Measurements from ENCODE around the gene INSL3. TPM values are rescaled to one million over a fixed set of nuclear protein-coding genes. Genes with fewer than 3 reads are reported as not detected.

INSL3 gene
- total and polyA plus RNA-seq, 2 of the 13 experiments (the other 11 are each of a cell fraction or from before 2014, with no cell fraction given): 0.30 TPM; not detected in 1

DNA sequence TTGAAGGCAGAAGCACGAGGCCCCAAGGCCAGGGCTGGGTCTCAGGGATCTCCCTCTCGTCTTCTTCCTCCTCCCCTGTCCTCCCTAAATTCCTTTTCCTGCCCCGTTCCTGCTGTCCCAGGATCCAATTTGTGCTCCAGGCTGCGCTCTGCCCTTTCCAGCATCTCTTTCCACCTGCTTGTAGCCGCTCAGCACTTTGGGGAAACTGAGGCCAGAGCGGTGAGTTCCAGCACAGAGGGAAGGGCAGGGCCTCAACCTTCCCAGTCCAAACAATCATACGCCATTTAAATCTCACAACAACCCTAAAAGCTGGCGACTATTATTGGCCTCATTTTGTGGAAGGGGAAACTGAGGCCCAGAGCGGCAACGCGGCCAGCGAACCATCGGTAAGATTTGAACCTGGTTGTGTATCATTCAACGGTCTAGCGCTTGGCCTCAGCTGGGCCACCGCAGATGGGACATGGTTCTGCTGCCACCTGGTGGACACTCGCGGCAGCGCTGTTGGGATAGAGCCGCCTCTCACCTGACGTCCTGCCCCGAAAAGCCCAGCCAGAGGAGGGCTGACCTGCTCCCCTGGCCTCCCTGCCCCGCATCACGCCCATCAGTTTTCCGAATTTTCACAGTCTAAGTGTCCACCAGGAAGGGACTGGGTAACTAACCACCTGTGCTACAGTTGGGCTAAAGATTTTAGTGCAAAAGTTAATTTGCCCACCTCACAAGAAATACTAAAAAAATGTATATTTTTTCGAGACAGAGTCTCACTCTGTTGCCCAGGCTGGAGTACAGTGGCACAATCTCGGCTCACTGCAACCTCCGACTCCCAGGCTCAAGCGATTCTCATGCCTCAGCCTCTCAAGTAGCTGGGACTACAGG is 34.2 kb upstream of the INSL3 start (continued):
- TF ChIP-seq, protein P1, sequence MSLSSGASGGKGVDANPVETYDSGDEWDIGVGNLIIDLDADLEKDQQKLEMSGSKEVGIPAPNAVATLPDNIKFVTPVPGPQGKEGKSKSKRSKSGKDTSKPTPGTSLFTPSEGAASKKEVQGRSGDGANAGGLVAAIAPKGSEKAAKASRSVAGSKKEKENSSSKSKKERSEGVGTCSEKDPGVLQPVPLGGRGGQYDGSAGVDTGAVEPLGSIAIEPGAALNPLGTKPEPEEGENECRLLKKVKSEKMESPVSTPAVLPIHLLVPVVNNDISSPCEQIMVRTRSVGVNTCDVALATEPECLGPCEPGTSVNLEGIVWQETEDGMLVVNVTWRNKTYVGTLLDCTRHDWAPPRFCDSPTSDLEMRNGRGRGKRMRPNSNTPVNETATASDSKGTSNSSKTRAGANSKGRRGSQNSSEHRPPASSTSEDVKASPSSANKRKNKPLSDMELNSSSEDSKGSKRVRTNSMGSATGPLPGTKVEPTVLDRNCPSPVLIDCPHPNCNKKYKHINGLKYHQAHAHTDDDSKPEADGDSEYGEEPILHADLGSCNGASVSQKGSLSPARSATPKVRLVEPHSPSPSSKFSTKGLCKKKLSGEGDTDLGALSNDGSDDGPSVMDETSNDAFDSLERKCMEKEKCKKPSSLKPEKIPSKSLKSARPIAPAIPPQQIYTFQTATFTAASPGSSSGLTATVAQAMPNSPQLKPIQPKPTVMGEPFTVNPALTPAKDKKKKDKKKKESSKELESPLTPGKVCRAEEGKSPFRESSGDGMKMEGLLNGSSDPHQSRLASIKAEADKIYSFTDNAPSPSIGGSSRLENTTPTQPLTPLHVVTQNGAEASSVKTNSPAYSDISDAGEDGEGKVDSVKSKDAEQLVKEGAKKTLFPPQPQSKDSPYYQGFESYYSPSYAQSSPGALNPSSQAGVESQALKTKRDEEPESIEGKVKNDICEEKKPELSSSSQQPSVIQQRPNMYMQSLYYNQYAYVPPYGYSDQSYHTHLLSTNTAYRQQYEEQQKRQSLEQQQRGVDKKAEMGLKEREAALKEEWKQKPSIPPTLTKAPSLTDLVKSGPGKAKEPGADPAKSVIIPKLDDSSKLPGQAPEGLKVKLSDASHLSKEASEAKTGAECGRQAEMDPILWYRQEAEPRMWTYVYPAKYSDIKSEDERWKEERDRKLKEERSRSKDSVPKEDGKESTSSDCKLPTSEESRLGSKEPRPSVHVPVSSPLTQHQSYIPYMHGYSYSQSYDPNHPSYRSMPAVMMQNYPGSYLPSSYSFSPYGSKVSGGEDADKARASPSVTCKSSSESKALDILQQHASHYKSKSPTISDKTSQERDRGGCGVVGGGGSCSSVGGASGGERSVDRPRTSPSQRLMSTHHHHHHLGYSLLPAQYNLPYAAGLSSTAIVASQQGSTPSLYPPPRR (CRISPR knock-in tag; IDR thresholded peaks at IDR 0.05; ENCODE audit: borderline replicate concordance): no peak
- 0 out of 2 replicates have a peak, but pooled peaks have one; percentile 23 for TF ChIP-seq ELF3 (CRISPR knock-in tag; IDR thresholded peaks at IDR 0.05)
- TF ChIP-seq, protein P2, sequence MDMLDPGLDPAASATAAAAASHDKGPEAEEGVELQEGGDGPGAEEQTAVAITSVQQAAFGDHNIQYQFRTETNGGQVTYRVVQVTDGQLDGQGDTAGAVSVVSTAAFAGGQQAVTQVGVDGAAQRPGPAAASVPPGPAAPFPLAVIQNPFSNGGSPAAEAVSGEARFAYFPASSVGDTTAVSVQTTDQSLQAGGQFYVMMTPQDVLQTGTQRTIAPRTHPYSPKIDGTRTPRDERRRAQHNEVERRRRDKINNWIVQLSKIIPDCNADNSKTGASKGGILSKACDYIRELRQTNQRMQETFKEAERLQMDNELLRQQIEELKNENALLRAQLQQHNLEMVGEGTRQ (IDR thresholded peaks at IDR 0.05; ENCODE audit: low read depth, low read length): no peak
- TF ChIP-seq, protein P2 (CRISPR knock-in tag; IDR thresholded peaks at IDR 0.05; ENCODE audit: borderline replicate concordance): no peak
- 0 out of 2 replicates have a peak, but pooled peaks have one; percentile 27 for TF ChIP-seq ZFP90 (CRISPR knock-in tag; IDR thresholded peaks at IDR 0.05; ENCODE audit: borderline replicate concordance)
- TF ChIP-seq NFRKB (IDR thresholded peaks at IDR 0.05): no peak
